ENCODE data around the gene JAGN1.
"Not testable (repeated sequence)": the region's sequence is repeated elsewhere in the genome, so short reads cannot be mapped to it uniquely, and the experiment has no call there.

Gene JAGN1

GRCh38 chr3:9897408-9898372 lies 7.3 kb downstream of the JAGN1 start:
- TF ChIP-seq EZH2phosphoT487 (conservative IDR thresholded peaks at IDR 0.05; ENCODE audit: low read length), result no peak
- TF ChIP-seq, protein P1, sequence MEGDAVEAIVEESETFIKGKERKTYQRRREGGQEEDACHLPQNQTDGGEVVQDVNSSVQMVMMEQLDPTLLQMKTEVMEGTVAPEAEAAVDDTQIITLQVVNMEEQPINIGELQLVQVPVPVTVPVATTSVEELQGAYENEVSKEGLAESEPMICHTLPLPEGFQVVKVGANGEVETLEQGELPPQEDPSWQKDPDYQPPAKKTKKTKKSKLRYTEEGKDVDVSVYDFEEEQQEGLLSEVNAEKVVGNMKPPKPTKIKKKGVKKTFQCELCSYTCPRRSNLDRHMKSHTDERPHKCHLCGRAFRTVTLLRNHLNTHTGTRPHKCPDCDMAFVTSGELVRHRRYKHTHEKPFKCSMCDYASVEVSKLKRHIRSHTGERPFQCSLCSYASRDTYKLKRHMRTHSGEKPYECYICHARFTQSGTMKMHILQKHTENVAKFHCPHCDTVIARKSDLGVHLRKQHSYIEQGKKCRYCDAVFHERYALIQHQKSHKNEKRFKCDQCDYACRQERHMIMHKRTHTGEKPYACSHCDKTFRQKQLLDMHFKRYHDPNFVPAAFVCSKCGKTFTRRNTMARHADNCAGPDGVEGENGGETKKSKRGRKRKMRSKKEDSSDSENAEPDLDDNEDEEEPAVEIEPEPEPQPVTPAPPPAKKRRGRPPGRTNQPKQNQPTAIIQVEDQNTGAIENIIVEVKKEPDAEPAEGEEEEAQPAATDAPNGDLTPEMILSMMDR (IDR thresholded peaks at IDR 0.05; ENCODE audit: insufficient read depth, low read length, poor library complexity, severe bottlenecking), result no peak

DNA sequence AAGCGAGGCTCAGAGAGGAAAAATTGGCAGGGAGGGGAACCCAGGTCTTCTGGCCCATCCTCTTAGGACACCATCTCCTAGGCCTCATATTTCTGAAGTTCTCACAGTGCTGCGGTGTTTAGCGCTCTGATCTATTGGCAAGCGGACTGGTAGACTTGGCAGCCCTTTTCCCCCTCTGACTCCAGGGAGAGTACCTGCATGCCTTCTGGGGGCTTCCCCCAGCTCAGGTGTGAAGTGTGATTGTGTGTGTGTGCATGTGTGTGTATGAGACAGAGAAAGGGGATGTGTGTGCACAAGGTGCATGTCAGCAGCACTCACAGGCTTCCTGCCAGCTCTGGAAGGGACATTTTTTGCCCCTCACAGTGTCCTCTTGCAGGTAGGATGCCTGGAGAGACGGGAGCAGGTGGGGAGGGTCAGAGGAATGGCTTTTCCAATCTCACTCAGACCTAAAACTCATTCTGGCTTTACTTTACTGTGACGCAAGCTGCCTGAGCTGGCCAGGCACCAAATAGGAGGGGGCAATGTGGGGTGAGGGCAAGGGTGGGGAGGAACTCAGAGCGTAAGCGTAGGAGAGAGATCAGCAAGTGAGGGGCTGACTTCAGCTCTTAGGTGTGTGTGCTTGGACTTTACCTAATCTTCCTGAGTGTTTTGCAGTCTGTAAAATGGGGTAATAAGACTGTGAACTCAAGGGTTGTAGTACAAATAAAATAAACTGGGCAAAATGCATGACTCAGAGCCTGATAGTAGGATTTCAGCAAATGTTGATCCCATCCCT lies 8.2 kb downstream of the JAGN1 start:
- peaks cover 5% of the 10 kb centered on the region; the same call in 1 of the 2 replicates for H4K20me1 ChIP-seq (ENCODE audit: low read depth, low read length)
- H3K79me2 ChIP-seq (ENCODE audit: insufficient read depth, low read length), result no peaks in the 10 kb centered on the region
- no peaks in the 10 kb centered on the region for H3K9me3 ChIP-seq (ENCODE audit: insufficient read depth, low read length)
- no peak overlapping the region for H2AFZ ChIP-seq (ENCODE audit: low read depth, low read length, severe bottlenecking)
- no peak overlapping the region for H3K27ac ChIP-seq (ENCODE audit: low read depth, low read length)
- H3K4me3 ChIP-seq (ENCODE audit: insufficient read depth, low read length, poor library complexity, severe bottlenecking), result no peak overlapping the region
- H3K36me3 ChIP-seq (ENCODE audit: low read length), result no peaks in the 10 kb centered on the region
- H3K4me2 ChIP-seq (ENCODE audit: low read depth, low read length, poor library complexity, severe bottlenecking), result no peak overlapping the region
- no peak for TF ChIP-seq EZH2phosphoT487 (conservative IDR thresholded peaks at IDR 0.05; ENCODE audit: low read length)
- TF ChIP-seq, protein P1 (IDR thresholded peaks at IDR 0.05; ENCODE audit: insufficient read depth, low read length, poor library complexity, severe bottlenecking), result no peak
- no peak overlapping the region for H3K9ac ChIP-seq (ENCODE audit: low read length)
- 0 out of 2 replicates have a peak, but pooled peaks cover 6% of the 10 kb centered on the region for H3F3A ChIP-seq (ENCODE audit: insufficient read depth)
- H3K9me2 ChIP-seq (replicated peaks; ENCODE audit: insufficient read depth, low read length), result no peaks in the 10 kb centered on the region
- no peaks in the 10 kb centered on the region for H3K27me3 ChIP-seq (ENCODE audit: low read length)

More at GRCh38 chr3:9897408-9898372, 7.3 kb downstream of the JAGN1 start:
- Histone ChIP-seq H3K36me3 (ENCODE audit: low read length) (peaks cover 3% of the 10 kb centered on the region; the same call in 1 of the 2 replicates), H3K9ac (ENCODE audit: low read length) (no peak overlapping the region), H2AFZ (ENCODE audit: low read depth, low read length, severe bottlenecking) (no peak overlapping the region), H3K79me2 (ENCODE audit: insufficient read depth, low read length) (peaks cover 4% of the 10 kb centered on the region), H3K27me3 (ENCODE audit: low read length) (no peaks in the 10 kb centered on the region), H4K20me1 (ENCODE audit: low read depth, low read length) (peaks cover 5% of the 10 kb centered on the region; the same call in 1 of the 2 replicates), H3K9me2 (replicated peaks; ENCODE audit: insufficient read depth, low read length) (no peaks in the 10 kb centered on the region), H3K9me3 (ENCODE audit: insufficient read depth, low read length) (no peaks in the 10 kb centered on the region), H3K27ac (ENCODE audit: low read depth, low read length) (no peak overlapping the region), H3F3A (ENCODE audit: insufficient read depth) (0 out of 2 replicates have a peak, but pooled peaks cover 9% of the 10 kb centered on the region), H3K4me2 (ENCODE audit: low read depth, low read length, poor library complexity, severe bottlenecking) (no peak overlapping the region), H3K4me3 (ENCODE audit: insufficient read depth, low read length, poor library complexity, severe bottlenecking) (no peak overlapping the region)

GRCh38 chr3:9899289-9899791 lies 8.9 kb downstream of the JAGN1 start:
- Histone ChIP-seq H4K20me1 (ENCODE audit: low read depth, low read length) (peaks cover 5% of the 10 kb centered on the region; the same call in 1 of the 2 replicates), H3K9ac (ENCODE audit: low read length) (no peak overlapping the region), H3K9me3 (ENCODE audit: insufficient read depth, low read length) (no peaks in the 10 kb centered on the region), H3K4me3 (ENCODE audit: insufficient read depth, low read length, poor library complexity, severe bottlenecking) (no peak overlapping the region), H3K4me2 (ENCODE audit: low read depth, low read length, poor library complexity, severe bottlenecking) (no peak overlapping the region), H3F3A (ENCODE audit: insufficient read depth) (no peaks in the 10 kb centered on the region), H3K27me3 (ENCODE audit: low read length) (no peaks in the 10 kb centered on the region), H3K36me3 (ENCODE audit: low read length) (no peaks in the 10 kb centered on the region), H3K79me2 (ENCODE audit: insufficient read depth, low read length) (no peaks in the 10 kb centered on the region), H3K9me2 (replicated peaks; ENCODE audit: insufficient read depth, low read length) (no peaks in the 10 kb centered on the region), H3K27ac (ENCODE audit: low read depth, low read length) (no peak overlapping the region), H2AFZ (ENCODE audit: low read depth, low read length, severe bottlenecking) (no peak overlapping the region)
- TF ChIP-seq, protein P1 (IDR thresholded peaks at IDR 0.05; ENCODE audit: insufficient read depth, low read length, poor library complexity, severe bottlenecking), result no peak
- TF ChIP-seq EZH2phosphoT487 (conservative IDR thresholded peaks at IDR 0.05; ENCODE audit: low read length), result no peak

GRCh38 chr3:9900965-9901415 lies 10.6 kb downstream of the JAGN1 start:
- H3K4me3 ChIP-seq (ENCODE audit: insufficient read depth, low read length, poor library complexity, severe bottlenecking); H4K20me1 ChIP-seq (ENCODE audit: low read depth, low read length); H2AFZ ChIP-seq (ENCODE audit: low read depth, low read length, severe bottlenecking); H3K27me3 ChIP-seq (ENCODE audit: low read length); H3K27ac ChIP-seq (ENCODE audit: low read depth, low read length); H3K36me3 ChIP-seq (ENCODE audit: low read length); H3F3A ChIP-seq (ENCODE audit: insufficient read depth); H3K9ac ChIP-seq (ENCODE audit: low read length); H3K9me3 ChIP-seq (ENCODE audit: insufficient read depth, low read length); H3K4me2 ChIP-seq (ENCODE audit: low read depth, low read length, poor library complexity, severe bottlenecking); H3K9me2 ChIP-seq (replicated peaks; ENCODE audit: insufficient read depth, low read length); H3K79me2 ChIP-seq (ENCODE audit: insufficient read depth, low read length): not testable (repeated sequence)
